ENCODE measurements around the gene AAMDC.
"Not testable (repeated sequence)": the region's sequence is repeated elsewhere in the genome, so short reads cannot be mapped to it uniquely, and the experiment has no call there.

DNA sequence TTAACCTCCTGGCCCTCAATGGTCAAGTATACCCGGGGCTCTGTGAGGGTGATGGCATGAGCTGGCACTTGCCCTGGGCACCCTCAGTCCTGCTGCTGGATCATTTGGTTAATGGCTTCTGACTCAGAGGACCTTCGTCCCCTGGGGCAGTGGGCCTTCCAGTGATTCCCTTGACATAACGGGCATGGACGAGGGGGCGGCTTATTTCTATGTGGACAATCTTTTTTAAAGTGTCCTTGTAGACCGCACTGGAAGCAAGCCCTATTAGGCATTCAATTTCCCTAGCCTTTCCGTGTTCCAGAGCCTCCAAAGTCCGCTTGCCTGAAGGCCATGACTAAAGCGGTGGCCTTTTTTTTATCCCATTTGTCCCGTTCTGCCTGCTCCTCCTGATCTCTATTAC lies 40.5 kb downstream of the AAMDC start:
- not testable (repeated sequence) for TF ChIP-seq POLR2A (IDR thresholded peaks at IDR 0.05)
- TF ChIP-seq, protein P1, sequence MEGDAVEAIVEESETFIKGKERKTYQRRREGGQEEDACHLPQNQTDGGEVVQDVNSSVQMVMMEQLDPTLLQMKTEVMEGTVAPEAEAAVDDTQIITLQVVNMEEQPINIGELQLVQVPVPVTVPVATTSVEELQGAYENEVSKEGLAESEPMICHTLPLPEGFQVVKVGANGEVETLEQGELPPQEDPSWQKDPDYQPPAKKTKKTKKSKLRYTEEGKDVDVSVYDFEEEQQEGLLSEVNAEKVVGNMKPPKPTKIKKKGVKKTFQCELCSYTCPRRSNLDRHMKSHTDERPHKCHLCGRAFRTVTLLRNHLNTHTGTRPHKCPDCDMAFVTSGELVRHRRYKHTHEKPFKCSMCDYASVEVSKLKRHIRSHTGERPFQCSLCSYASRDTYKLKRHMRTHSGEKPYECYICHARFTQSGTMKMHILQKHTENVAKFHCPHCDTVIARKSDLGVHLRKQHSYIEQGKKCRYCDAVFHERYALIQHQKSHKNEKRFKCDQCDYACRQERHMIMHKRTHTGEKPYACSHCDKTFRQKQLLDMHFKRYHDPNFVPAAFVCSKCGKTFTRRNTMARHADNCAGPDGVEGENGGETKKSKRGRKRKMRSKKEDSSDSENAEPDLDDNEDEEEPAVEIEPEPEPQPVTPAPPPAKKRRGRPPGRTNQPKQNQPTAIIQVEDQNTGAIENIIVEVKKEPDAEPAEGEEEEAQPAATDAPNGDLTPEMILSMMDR (IDR thresholded peaks at IDR 0.05), result not testable (repeated sequence)

All from right lobe of liver (tissue), 4 donors.